MM.1S (cell line): Measurements from ENCODE around the gene IL1B.

Source experiments
- DNase-seq: peaks from one replicate; pipeline ENCODE4 v3.0.0-alpha.2; 2015
- H2AFZ ChIP-seq: fragments of 300-600 bp; sonication (generic); 2 replicates; pipeline ENCODE4 v1.6.0; 2016; ENCODE audit warnings: antibody characterized with exemption, low read length
- H3F3A ChIP-seq: fragments of 300-600 bp; sonication (generic); 2 replicates; pipeline ENCODE4 v1.6.1; 2016; ENCODE audit warnings: mild to moderate bottlenecking, antibody characterized with exemption, low read length, moderate library complexity, mixed read lengths; ENCODE audit not compliant: insufficient read depth
- H3K27ac ChIP-seq: fragments of 300-600 bp; sonication (generic); 2 replicates; pipeline ENCODE4 v1.5.1; 2016; ENCODE audit warnings: mild to moderate bottlenecking, low read length
- H3K27me3 ChIP-seq: fragments of 300-600 bp; sonication (generic); replicated peaks from 2 replicates; pipeline ENCODE4 v1.6.0; 2016; ENCODE audit warnings: low read length; ENCODE audit not compliant: insufficient read depth
- H3K36me3 ChIP-seq: fragments of 300-600 bp; sonication (generic); replicated peaks from 2 replicates; pipeline ENCODE4 v1.6.1; 2016; ENCODE audit warnings: mild to moderate bottlenecking, low read length, mixed read lengths; ENCODE audit not compliant: insufficient read depth
- H3K4me1 ChIP-seq: fragments of 300-600 bp; sonication (generic); 2 replicates; pipeline ENCODE4 v1.6.1; 2016; ENCODE audit warnings: low read length, mixed read lengths
- H3K4me2 ChIP-seq: fragments of 300-600 bp; sonication (generic); 2 replicates; pipeline ENCODE4 v1.6.0; 2016; ENCODE audit warnings: low read depth, low read length
- H3K4me3 ChIP-seq: fragments of 300-600 bp; sonication (generic); 2 replicates; pipeline ENCODE4 v1.5.1; 2016; ENCODE audit warnings: low read length, mixed read lengths
- H3K79me2 ChIP-seq: fragments of 300-600 bp; sonication (generic); 2 replicates; pipeline ENCODE4 v1.6.1; 2016; ENCODE audit warnings: mixed run types, low read length, mixed read lengths
- H3K9ac ChIP-seq: fragments of 300-600 bp; sonication (generic); 2 replicates; pipeline ENCODE4 v1.6.1; 2016; ENCODE audit warnings: low read length, mixed read lengths
- H3K9me2 ChIP-seq: fragments of 300-600 bp; sonication (generic); replicated peaks from 2 replicates; pipeline ENCODE4 v1.6.1; 2016; ENCODE audit warnings: mild to moderate bottlenecking, low read length, mixed read lengths; ENCODE audit not compliant: insufficient read depth
- H3K9me3 ChIP-seq: fragments of 300-600 bp; sonication (generic); replicated peaks from 2 replicates; pipeline ENCODE4 v1.6.1; 2016; ENCODE audit warnings: mild to moderate bottlenecking, low read length, mixed read lengths; ENCODE audit not compliant: insufficient read depth
- H4K20me1 ChIP-seq: fragments of 300-600 bp; sonication (generic); 2 replicates; pipeline ENCODE4 v1.6.1; 2016; ENCODE audit warnings: mild to moderate bottlenecking, low read length, moderate library complexity, mixed read lengths; ENCODE audit not compliant: insufficient read depth
- EZH2 ChIP-seq: fragments of 300-600 bp; sonication (generic); optimal IDR thresholded peaks from 2 replicates; pipeline ENCODE3; 2017; ENCODE audit warnings: low read depth, mild to moderate bottlenecking, antibody characterized with exemption, low read length, mixed read lengths
- EZH2phosphoT487 ChIP-seq: fragments of 300-600 bp; sonication (generic); IDR thresholded peaks from 2 replicates; pipeline ENCODE4 v1.6.1; 2018; ENCODE audit warnings: antibody characterized with exemption, low read length
- TF ChIP-seq, protein P1 (sequence below): fragments of 300-600 bp; sonication (generic); IDR thresholded peaks from 2 replicates; pipeline ENCODE4 v1.5.1; 2016; ENCODE audit warnings: antibody characterized with exemption, low read length, mixed read lengths

The IL1B gene

DNA sequence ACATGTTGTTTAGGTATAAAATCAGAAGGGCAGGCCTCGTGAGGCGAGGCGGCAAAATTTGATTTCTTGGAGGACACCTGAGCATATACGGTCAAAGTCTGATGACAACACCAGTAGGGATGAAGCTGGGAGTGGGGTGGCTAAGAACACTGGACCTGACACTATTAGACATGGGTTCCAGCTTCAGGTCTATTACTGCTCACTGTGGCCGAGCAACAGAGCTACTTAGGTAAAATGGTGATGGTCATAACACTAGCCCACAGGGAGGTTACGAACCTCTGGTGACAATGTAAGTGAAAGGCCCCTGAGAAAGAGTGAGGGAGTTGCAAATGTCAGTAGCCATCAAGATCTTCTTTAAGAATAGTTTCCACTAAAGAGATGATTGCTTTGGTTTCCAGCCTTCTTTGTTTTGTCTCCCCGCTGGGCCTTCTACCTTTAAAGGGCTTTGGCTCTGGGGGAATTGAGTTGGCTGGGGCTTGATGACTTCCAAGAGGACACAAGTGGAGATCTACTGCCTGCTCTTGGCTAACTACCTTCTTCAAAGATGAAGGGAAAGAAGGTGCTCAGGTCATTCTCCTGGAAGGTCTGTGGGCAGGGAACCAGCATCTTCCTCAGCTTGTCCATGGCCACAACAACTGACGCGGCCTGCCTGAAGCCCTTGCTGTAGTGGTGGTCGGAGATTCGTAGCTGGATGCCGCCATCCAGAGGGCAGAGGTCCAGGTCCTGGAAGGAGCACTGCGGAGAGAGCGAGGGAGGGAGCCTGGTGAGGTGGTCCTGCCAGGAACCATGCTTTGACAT is 3.5 kb downstream of the IL1B start:
- H3K4me1 ChIP-seq = no peaks in the 10 kb centered on the region
- H3K36me3 ChIP-seq = no peaks in the 10 kb centered on the region
- H3K27me3 ChIP-seq = no peaks in the 10 kb centered on the region
- H3K4me2 ChIP-seq = no peak overlapping the region
- no peaks in the 10 kb centered on the region for H3K9me3 ChIP-seq
- H4K20me1 ChIP-seq = no peaks in the 10 kb centered on the region
- H2AFZ ChIP-seq = no peak overlapping the region
- DNase-seq = no peak
- H3K4me3 ChIP-seq = no peak overlapping the region
- no peak for TF ChIP-seq EZH2phosphoT487
- TF ChIP-seq, protein P1, sequence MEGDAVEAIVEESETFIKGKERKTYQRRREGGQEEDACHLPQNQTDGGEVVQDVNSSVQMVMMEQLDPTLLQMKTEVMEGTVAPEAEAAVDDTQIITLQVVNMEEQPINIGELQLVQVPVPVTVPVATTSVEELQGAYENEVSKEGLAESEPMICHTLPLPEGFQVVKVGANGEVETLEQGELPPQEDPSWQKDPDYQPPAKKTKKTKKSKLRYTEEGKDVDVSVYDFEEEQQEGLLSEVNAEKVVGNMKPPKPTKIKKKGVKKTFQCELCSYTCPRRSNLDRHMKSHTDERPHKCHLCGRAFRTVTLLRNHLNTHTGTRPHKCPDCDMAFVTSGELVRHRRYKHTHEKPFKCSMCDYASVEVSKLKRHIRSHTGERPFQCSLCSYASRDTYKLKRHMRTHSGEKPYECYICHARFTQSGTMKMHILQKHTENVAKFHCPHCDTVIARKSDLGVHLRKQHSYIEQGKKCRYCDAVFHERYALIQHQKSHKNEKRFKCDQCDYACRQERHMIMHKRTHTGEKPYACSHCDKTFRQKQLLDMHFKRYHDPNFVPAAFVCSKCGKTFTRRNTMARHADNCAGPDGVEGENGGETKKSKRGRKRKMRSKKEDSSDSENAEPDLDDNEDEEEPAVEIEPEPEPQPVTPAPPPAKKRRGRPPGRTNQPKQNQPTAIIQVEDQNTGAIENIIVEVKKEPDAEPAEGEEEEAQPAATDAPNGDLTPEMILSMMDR = no peak
- no peaks in the 10 kb centered on the region for H3F3A ChIP-seq
- no peak overlapping the region for H3K27ac ChIP-seq
- no peaks in the 10 kb centered on the region for H3K79me2 ChIP-seq
- H3K9me2 ChIP-seq = no peaks in the 10 kb centered on the region
- H3K9ac ChIP-seq = no peak overlapping the region

DNA sequence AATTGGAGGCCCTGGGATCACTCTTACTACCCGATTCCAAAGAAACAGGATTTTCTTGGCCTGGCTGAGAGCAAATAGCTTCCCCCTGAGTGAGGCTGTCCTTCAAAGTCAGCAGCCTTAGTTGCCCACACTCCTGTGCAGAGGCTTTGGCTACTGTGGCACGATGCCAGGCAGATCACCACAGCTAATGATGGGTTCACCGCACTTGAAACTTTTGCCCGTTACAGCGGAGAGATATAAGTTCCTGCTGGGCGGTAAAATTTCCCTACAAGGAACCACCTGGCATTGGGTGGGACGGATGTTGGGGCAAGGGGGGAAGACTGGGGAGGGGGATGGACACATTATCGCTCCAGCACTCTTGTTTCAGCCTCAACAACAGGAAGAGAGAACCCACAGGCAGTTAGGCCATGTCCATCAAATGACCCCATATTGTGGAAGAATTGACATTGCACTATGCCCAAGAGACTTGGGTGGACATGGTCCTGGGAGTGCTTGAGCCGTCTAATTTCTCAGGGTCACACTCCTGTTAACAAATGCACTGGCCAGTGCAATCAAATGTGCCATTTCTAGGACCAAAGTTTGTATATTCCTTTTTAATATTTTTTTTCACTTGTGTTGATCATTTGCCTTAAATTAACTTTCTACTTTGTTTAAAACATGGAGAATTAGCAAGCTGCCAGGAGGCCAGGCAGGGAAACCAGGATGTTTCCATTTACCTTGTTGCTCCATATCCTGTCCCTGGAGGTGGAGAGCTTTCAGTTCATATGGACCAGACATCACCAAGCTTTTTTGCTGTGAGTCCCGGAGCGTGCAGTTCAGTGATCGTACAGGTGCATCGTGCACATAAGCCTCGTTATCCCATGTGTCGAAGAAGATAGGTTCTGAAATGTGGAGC is 4.4 kb downstream of the IL1B start:
- no peak for DNase-seq
- Histone ChIP-seq H3F3A (no peaks in the 10 kb centered on the region), H4K20me1 (no peaks in the 10 kb centered on the region), H3K27me3 (no peaks in the 10 kb centered on the region), H3K9me2 (no peaks in the 10 kb centered on the region), H3K36me3 (no peaks in the 10 kb centered on the region), H3K27ac (no peak overlapping the region), H3K79me2 (no peaks in the 10 kb centered on the region), H3K9ac (no peak overlapping the region), H3K4me3 (no peak overlapping the region), H3K4me1 (no peaks in the 10 kb centered on the region), H3K9me3 (no peaks in the 10 kb centered on the region), H3K4me2 (no peak overlapping the region), H2AFZ (no peak overlapping the region)
- TF ChIP-seq, protein P1 = no peak
- TF ChIP-seq EZH2phosphoT487 (no peak), EZH2 (no peak)

DNA sequence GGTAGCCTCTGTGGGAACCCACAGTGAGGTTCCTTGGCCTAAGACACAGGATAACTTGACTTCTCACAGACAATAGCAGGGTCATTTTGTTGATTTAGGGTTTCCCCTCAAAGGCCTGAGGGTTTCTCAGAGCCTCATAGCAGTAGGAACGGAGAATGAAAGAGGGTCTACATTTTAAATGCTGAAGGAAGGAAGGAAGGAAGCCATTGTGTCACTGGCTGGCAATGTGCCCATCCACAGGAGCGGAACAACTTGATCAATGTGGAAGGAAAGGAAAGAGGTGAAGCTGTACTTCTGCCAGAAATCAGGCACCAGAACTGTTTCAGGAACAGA is 5.1 kb downstream of the IL1B start:
- Histone ChIP-seq H3K79me2 (no peaks in the 10 kb centered on the region), H3K4me1 (no peaks in the 10 kb centered on the region), H3K4me2 (no peak overlapping the region), H3K27ac (no peak overlapping the region), H3K4me3 (no peak overlapping the region), H3K9me2 (no peaks in the 10 kb centered on the region), H2AFZ (no peak overlapping the region), H3K27me3 (no peaks in the 10 kb centered on the region), H3F3A (no peaks in the 10 kb centered on the region), H3K9me3 (no peaks in the 10 kb centered on the region), H3K36me3 (no peaks in the 10 kb centered on the region), H4K20me1 (no peaks in the 10 kb centered on the region), H3K9ac (no peak overlapping the region)
- TF ChIP-seq EZH2phosphoT487 (no peak), EZH2 (no peak)
- TF ChIP-seq, protein P1 = no peak
- DNase-seq = no peak
